Activated CD4-positive, alpha-beta T cell treated with anti-CD3 and anti-CD28 coated beads, Interleukin-2, amount 10 ng/mL, durations not matched to agents 7 days and 5 days (primary cell): ENCODE data around the gene EIF4E. TPM values are rescaled to one million over a fixed set of nuclear protein-coding genes. Genes with fewer than 3 reads are reported as not detected.
"Not testable (repeated sequence)": the region's sequence is repeated elsewhere in the genome, so short reads cannot be mapped to it uniquely, and the experiment has no call there.

Experiments used
- CTCF ChIA-PET: fragments of 350-600 bp; sonication (Branson Sonifier 250); formaldehyde crosslinking; loops from one replicate; lab custom pipeline; 2021; ENCODE audit warnings: antibody characterized with exemption; lab: Charles Lee
- POLR2A ChIA-PET: fragments of 350-600 bp; sonication (Branson Sonifier 250); formaldehyde crosslinking; loops from one replicate; lab custom pipeline; 2021; ENCODE audit warnings: antibody characterized with exemption; lab: Charles Lee
- DNase-seq: peaks from one replicate; pipeline ENCODE4 v3.0.0-alpha.2; 2020
- H3K27ac Mint-ChIP-seq: one replicate; pipeline ENCODE4 v1.8.0; 2021; ENCODE audit warnings: mild to moderate bottlenecking, moderate library complexity, mixed read lengths
- H3K27me3 Mint-ChIP-seq: one replicate; pipeline ENCODE4 v1.8.0; 2021; ENCODE audit warnings: mixed read lengths
- H3K36me3 Mint-ChIP-seq: one replicate; pipeline ENCODE4 v1.8.0; 2021; ENCODE audit warnings: low read depth, mixed read lengths
- H3K4me1 Mint-ChIP-seq: one replicate; pipeline ENCODE4 v1.8.0; 2021; ENCODE audit warnings: mixed read lengths
- H3K4me3 Mint-ChIP-seq: one replicate; pipeline ENCODE4 v1.8.0; 2021; ENCODE audit warnings: mild to moderate bottlenecking, moderate library complexity, mixed read lengths
- H3K9me3 Mint-ChIP-seq: one replicate; pipeline ENCODE4 v1.8.0; 2021; ENCODE audit warnings: mixed read lengths
- total RNA-seq, 2 experiments: library from RNA; stranded (reverse); gene quantifications; one replicate each; pipeline ENCODE4 v1.2.3, GENCODE V29; 2021

The EIF4E gene
- total RNA-seq, 2 experiments from 2014 or later, result 83.7 to 101 TPM

DNA sequence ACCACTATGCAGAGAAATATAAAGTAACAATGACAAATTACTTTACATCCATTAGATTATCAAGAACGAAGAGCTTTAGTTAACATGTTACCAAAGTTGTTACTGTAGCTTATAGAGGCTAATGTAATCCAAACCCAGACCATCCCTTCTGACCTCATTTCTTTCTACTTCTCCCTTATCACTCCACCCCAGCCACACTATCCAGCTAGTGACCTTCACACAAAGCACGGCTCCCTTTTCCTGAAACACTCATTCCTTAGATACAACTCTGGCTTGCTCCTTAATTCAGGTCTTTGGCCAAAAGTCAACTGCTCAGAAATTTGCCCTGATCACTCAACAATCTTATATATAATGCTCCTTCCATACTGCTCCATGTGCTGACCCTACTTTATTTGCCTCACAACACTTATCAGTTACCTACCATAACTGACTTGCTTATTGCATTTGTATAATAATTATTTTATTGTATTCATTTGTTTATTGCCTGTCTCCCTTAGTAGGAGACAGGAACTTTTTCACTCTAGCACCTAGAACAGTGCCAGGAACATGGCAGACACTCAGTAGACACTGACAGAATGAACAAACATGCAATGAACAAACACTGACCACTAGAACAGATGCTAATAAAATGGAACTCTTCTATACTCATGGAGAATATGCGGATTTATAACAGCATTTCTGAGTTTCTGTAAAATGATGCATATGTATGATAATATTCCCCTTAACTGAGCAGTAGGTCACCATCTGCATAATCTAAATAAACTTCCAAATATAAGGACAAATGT is 67.6 kb downstream of the EIF4E start:
- ChIA-PET CTCF (no interaction called here), POLR2A (no interaction called here)
- H3K9me3 Mint-ChIP-seq, result no peaks in the 10 kb centered on the region
- H3K27me3 Mint-ChIP-seq, result no peaks in the 10 kb centered on the region
- no peak for DNase-seq
- H3K4me3 Mint-ChIP-seq, result no peak overlapping the region
- H3K27ac Mint-ChIP-seq, result no peak overlapping the region
- no peaks in the 10 kb centered on the region for H3K4me1 Mint-ChIP-seq
- no peaks in the 10 kb centered on the region for H3K36me3 Mint-ChIP-seq

DNA sequence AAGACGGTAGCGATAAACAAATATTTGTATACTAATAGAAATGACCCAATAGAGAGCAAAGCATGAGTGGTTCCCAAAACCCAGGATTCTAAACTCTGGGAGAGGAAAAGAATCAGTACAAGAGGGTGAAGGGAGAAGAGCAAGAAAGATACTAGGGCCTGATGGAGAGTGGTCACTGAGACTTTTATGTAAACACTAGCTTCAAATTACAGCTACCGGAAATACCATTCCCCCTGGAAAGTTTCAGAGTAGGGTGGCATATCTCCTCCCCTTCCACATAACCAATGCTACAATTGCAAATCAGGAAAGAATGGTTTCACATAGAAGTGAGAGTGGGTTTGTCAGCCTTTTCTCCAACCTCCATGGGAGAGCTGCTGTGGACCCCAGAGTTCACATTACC is 77.1 kb downstream of the EIF4E start:
- H3K27ac Mint-ChIP-seq, result no peak overlapping the region
- H3K36me3 Mint-ChIP-seq, result no peaks in the 10 kb centered on the region
- DNase-seq, result no peak
- no peak overlapping the region for H3K4me3 Mint-ChIP-seq
- ChIA-PET CTCF (interaction anchor here (0.7 kb wide), 1 partner anchor 9 kb away, joined by 3 read pairs; no protein-coding TSS in a partner anchor), POLR2A (no interaction called here)
- peaks cover 14% of the 10 kb centered on the region for H3K27me3 Mint-ChIP-seq
- H3K9me3 Mint-ChIP-seq, result no peaks in the 10 kb centered on the region
- no peaks in the 10 kb centered on the region for H3K4me1 Mint-ChIP-seq

DNA sequence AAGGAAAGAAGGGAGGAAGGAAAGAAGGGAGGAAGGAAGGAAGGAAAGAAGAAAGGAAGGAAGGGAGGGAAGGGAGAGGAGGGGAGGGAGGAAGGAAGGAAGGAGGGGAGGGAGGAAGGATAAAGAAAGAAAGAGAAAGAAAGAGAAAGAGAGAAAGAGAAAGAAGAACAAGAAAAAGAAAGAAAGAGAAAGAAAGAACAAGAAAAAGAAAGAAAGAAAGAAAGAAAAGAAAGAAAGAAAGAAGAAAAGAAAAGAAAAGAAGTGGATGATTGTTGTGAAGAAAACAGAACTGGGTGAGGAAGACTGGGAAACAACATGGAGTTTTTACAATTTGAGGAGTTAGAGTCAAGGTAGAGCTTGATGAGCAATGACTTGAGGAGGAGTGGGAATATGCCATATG is 78.0 kb downstream of the EIF4E start:
- ChIA-PET CTCF (no interaction called here), POLR2A (no interaction called here)
- Mint-ChIP-seq H3K27ac (no peak overlapping the region), H3K36me3 (no peaks in the 10 kb centered on the region), H3K4me1 (no peaks in the 10 kb centered on the region), H3K4me3 (no peak overlapping the region), H3K9me3 (peaks cover 3% of the 10 kb centered on the region), H3K27me3 (peaks cover 17% of the 10 kb centered on the region)
- no peak for DNase-seq

DNA sequence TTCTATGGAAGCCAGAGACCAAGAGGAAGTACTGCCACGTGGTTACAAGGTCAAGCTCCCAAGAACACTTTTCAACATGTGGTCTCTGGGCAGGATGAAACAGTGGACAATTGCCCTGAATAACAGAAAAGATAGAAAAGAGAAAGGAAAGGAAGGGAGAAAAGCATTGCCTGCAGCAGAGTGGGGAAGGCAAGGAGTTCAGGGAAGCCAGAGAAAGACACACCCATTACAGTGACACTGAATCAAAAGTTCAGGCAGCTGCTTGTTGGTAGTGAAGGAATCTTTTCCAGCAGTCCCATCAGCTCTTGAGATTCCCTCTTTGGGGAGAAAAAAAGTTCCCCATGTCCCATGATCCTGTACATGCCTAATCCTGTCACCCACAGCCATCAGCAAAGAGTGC is 80.5 kb downstream of the EIF4E start:
- H3K36me3 Mint-ChIP-seq, result peaks cover 3% of the 10 kb centered on the region
- H3K4me3 Mint-ChIP-seq, result no peak overlapping the region
- H3K9me3 Mint-ChIP-seq, result peaks cover 10% of the 10 kb centered on the region
- H3K27ac Mint-ChIP-seq, result no peak overlapping the region
- CTCF ChIA-PET, result no interaction called here
- H3K27me3 Mint-ChIP-seq, result peaks cover 10% of the 10 kb centered on the region
- H3K4me1 Mint-ChIP-seq, result no peaks in the 10 kb centered on the region
- POLR2A ChIA-PET, result no interaction called here
- no peak for DNase-seq

DNA sequence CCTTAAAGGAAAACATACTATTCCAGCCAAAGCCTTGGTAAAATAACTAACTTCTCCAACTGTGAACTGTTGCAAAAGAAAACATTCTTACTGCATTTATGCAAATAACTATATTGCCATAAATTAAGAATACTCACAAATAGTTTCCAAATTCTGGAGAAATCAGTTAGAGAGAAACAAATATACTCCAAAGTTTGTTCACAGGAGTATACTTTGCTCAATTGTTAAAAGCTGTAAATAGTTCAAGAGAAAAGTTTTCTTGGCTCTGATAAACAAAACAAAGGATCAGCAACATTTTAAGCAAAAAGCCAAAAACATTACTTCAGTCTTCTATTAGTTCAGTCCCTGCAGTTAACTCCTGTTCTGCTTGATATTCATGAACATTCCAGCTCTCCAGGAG is 83.0 kb downstream of the EIF4E start:
- Mint-ChIP-seq H3K4me1 (no peaks in the 10 kb centered on the region), H3K4me3 (no peak overlapping the region), H3K9me3 (peaks cover 20% of the 10 kb centered on the region), H3K27me3 (peaks cover 3% of the 10 kb centered on the region), H3K36me3 (peaks cover 3% of the 10 kb centered on the region), H3K27ac (no peak overlapping the region)
- ChIA-PET CTCF (no interaction called here), POLR2A (no interaction called here)
- no peak for DNase-seq

DNA sequence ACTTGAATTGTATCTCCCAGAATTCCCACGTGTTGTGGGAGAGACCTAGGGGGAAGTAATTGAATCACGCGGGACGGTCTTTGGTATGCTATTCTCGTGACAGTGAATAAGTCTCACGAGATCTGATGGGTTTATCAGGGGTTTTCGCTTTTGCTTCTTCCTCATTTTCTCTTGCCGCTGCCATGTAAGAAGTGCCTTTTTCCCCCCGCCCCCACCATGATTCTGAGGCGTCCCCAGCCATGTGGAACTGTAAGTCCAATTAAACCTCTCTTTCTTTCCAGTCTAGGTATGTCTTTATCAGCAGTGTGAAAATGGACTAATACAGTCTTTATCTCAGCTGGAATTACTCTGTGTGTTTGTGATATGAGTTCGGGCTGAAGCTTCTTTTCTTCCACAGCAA is 86.0 kb downstream of the EIF4E start:
- H3K27me3 Mint-ChIP-seq, H3K36me3 Mint-ChIP-seq, POLR2A ChIA-PET, H3K4me1 Mint-ChIP-seq, DNase-seq, H3K4me3 Mint-ChIP-seq, H3K27ac Mint-ChIP-seq: not testable (repeated sequence)
- CTCF ChIA-PET, result interaction anchor here (1.4 kb wide), 1 partner anchor 9 kb away, joined by 3 read pairs; no protein-coding TSS in a partner anchor
- H3K9me3 Mint-ChIP-seq, result peaks cover 20% of the 10 kb centered on the region

DNA sequence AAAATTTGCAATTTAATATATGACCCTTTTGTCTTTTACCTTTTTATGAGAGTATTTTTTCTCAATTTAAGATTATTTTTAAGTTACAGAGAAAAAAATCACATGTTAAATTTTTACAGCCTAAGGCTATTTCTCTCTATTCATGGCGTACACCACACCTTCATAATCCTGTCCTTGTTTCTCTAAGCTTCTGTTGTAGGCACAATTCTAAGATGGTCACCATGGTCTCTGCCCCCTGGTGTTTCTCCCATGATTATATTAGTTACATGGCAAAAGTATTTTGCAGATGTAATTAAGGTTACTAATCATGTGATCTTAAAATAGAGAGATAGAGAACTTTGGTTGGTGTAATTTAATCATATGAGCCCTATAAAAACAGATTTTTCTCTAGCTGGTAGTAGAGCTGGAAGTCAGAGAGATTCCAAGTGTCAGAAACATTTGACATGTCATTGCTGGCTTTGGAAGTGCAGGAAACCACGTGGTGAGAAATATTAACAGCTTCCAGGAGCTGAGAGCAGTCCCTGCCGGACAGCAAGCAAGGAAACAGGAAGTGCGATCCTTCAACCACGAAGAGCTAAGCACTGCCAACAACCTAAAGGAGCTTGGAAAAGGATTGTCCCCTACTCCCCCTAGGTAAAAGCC is 89.8 kb downstream of the EIF4E start:
- ChIA-PET POLR2A (no interaction called here), CTCF (interaction anchor here (0.6 kb wide), 1 partner anchor 631 kb away, joined by 3 read pairs; no protein-coding TSS in a partner anchor)
- DNase-seq, result no peak
- Mint-ChIP-seq H3K27me3 (no peaks in the 10 kb centered on the region), H3K9me3 (peaks cover 10% of the 10 kb centered on the region), H3K27ac (no peak overlapping the region), H3K4me1 (no peaks in the 10 kb centered on the region), H3K36me3 (no peaks in the 10 kb centered on the region), H3K4me3 (no peak overlapping the region)

DNA sequence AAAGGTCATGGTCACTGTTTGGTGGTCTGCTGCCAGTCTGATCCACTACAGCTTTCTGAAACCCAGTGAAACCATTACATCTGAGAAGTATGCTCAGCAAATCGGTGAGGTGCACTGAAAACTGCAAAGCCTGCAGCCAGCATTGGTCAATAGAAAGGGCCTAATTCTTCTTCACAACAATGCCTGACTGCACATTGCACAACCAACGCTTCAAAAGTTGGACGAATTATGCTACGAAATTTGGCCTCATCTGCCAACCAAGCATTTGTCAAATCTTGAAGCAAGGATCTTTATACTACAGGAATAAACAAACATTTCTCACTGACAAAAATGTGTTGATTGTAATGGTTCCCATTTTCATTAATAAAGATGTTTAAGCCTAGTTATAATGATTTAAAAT is 90.4 kb downstream of the EIF4E start:
- H3K27ac Mint-ChIP-seq, result no peak overlapping the region
- POLR2A ChIA-PET, result no interaction called here
- CTCF ChIA-PET, result no interaction called here

DNA sequence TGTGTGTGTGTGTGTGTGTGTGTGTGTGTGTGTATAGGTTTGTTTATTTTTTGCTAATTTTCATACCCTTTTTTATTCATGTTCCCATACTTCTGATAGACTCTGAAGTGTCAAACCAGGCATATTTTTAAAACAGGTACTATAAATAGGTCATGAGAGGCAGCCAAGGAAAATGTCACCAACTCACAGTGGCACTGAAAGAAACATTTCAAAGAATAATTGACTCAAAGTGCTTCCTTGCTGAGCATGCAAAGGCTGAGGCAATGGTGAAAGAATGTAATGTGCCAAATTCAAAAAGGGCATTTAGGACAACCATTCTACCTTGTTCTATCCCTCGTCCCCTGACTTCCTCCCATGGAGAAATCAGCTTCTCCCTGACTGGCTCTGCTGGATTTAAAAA is 95.5 kb downstream of the EIF4E start:
- Mint-ChIP-seq H3K9me3 (no peaks in the 10 kb centered on the region), H3K27me3 (no peaks in the 10 kb centered on the region), H3K27ac (no peak overlapping the region), H3K4me1 (no peaks in the 10 kb centered on the region), H3K36me3 (no peaks in the 10 kb centered on the region), H3K4me3 (no peak overlapping the region)
- DNase-seq, result no peak
- POLR2A ChIA-PET, result no interaction called here
- CTCF ChIA-PET, result no interaction called here

More for the DNA sequence above, 90.4 kb downstream of the EIF4E start:
- Mint-ChIP-seq H3K27me3 (no peaks in the 10 kb centered on the region), H3K4me3 (no peak overlapping the region), H3K4me1 (no peaks in the 10 kb centered on the region), H3K36me3 (no peaks in the 10 kb centered on the region), H3K9me3 (peaks cover 10% of the 10 kb centered on the region)
- no peak for DNase-seq

DNA sequence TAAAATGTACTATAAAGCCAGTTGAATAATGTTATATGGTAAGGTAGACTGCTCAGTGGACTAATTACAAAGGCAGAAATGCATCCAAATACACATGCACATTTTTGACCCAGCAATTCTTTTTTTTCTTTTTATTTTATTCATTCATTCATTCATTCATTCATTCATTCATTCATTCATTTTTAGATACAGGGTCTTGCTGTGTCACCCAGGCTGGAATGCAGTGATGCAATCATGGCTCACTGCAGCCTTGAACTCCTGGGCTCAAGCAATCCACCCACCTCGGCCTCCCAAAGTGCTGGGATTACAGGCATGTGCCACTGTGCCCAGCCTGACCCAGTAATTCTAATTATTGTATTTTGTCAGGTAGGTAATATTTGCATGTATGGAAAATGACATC is 97.9 kb downstream of the EIF4E start:
- H3K27ac Mint-ChIP-seq, H3K27me3 Mint-ChIP-seq, H3K9me3 Mint-ChIP-seq, H3K4me3 Mint-ChIP-seq, H3K4me1 Mint-ChIP-seq, CTCF ChIA-PET, H3K36me3 Mint-ChIP-seq, POLR2A ChIA-PET, DNase-seq: not testable (repeated sequence)

Other genes with a start within 250 kb of the EIF4E start
- gene METAP1, start 66.6 kb upstream of the EIF4E start, total RNA-seq, result 10 to 100 TPM; 49.2 to 59.7 TPM
- gene ADH5, start 159.7 kb upstream of the EIF4E start, total RNA-seq, result 100 to 1,000 TPM; 105 to 120 TPM
- gene ADH4, start 215.2 kb upstream of the EIF4E start, total RNA-seq, result not detected